Left lung (tissue), 10 donors: ENCODE results near the gene GDF3. TPM values are rescaled to one million over a fixed set of nuclear protein-coding genes. Genes with fewer than 3 reads are reported as not detected.

Experiments used
- ATAC-seq: fragments of 200-7000 bp; cut with Tn5 transposase; one replicate; pipeline ENCODE4 v1.9.1; 2020; ENCODE audit warnings: moderate library complexity
- DNase-seq, 4 donors: peaks; one replicate each; pipeline ENCODE4 v3.0.0-alpha.2; 2013 to 2020
- H3K27ac ChIP-seq, 2 donors: fragments of 200-600 bp; sonication (generic) in 1 of 2; one replicate each; pipeline versions ENCODE4 v1.5.0 to v1.8.0; 2020 to 2021
- H3K27me3 ChIP-seq, 2 donors: fragments of 200-600 bp; sonication (generic) in 1 of 2; one replicate each; pipeline versions ENCODE4 v1.5.0 to v1.8.0; 2020 to 2021
- H3K36me3 ChIP-seq, 2 donors: fragments of 200-600 bp; sonication (generic) in 1 of 2; one replicate each; pipeline versions ENCODE4 v1.5.0 to v1.8.0; 2020 to 2021
- H3K4me1 ChIP-seq, 2 donors: fragments of 200-600 bp; one replicate each; pipeline ENCODE4 v1.8.0; 2021
- H3K4me3 ChIP-seq, 2 donors: fragments of 200-600 bp; sonication (generic) in 1 of 2; one replicate each; pipeline versions ENCODE4 v1.5.0 to v1.8.0; 2020 to 2021; ENCODE audit warnings: mild to moderate bottlenecking in 1 of 2
- H3K9me3 ChIP-seq, 2 donors: fragments of 200-600 bp; sonication (generic) in 1 of 2; one replicate each; pipeline versions ENCODE4 v1.5.0 to v1.8.0; 2020 to 2021
- intact Hi-C, 2 donors: fragments of 100-400 bp; cut with DNase I; formaldehyde crosslinking; loops; one replicate each; pipeline versions ENCODE4 v1.11.2 to v1.14.2; 2022
- polyA plus RNA-seq, 6 donors: library from polyadenylated mRNA; unstranded; fragments of 120-200 nt; gene quantifications; one replicate each; pipeline ENCODE4 v1.2.1, GENCODE V29; 2013; ENCODE audit not compliant: insufficient read length in 6 of 6
- total RNA-seq, 2 donors: library from RNA; stranded (reverse); fragmentation: NEBNext Ultra II Directional; extraction: Animal tissue kit (Norgen Biotek cat#: 25700); gene quantifications; one replicate each; pipeline ENCODE4 v1.2.1, GENCODE V29; 2021
- TF ChIP-seq, protein P1 (sequence below), 2 donors: fragments of 200-600 bp; sonication (generic) in 1 of 2; IDR thresholded peaks; one replicate each; pipeline versions ENCODE4 v1.5.0 to v1.8.0; 2021; ENCODE audit warnings: antibody characterized with exemption in 2 of 2
- donor health status: DM: no; HTN: yes; CAD: no.
- donor health status: DM: no; HTN: no; CAD: no.

GDF3 gene
- total and polyA plus RNA-seq, 8 donors, result 0.52 TPM; not detected in 7

- no peak for ATAC-seq
These were observed 45.5 kb downstream of the GDF3 start for GRCh38 chr12:7650091-7650490.

DNA sequence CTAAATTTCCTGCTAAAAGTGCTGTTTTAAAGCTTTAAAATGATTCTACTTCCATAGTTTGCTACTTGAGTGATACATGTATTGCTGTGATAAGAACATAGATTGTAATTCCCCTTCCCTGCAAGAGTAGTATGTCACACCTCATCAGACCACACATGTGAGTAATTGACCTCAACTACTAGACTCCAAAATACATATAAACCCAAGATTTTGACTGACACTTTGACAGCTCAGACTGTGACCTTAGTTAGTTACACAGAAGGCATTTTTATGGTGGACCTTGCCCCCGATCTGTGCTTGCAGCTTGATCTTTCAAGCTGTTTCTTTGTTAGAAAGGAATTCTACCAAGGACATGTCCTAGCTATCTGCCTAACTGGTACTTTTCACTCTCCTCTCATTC is 48.5 kb downstream of the GDF3 start:
- ATAC-seq (no peak), DNase-seq (no peak)
- TF ChIP-seq, protein P1, sequence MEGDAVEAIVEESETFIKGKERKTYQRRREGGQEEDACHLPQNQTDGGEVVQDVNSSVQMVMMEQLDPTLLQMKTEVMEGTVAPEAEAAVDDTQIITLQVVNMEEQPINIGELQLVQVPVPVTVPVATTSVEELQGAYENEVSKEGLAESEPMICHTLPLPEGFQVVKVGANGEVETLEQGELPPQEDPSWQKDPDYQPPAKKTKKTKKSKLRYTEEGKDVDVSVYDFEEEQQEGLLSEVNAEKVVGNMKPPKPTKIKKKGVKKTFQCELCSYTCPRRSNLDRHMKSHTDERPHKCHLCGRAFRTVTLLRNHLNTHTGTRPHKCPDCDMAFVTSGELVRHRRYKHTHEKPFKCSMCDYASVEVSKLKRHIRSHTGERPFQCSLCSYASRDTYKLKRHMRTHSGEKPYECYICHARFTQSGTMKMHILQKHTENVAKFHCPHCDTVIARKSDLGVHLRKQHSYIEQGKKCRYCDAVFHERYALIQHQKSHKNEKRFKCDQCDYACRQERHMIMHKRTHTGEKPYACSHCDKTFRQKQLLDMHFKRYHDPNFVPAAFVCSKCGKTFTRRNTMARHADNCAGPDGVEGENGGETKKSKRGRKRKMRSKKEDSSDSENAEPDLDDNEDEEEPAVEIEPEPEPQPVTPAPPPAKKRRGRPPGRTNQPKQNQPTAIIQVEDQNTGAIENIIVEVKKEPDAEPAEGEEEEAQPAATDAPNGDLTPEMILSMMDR (IDR thresholded peaks at IDR 0.05), result no peak
- H3K27me3 ChIP-seq, result no peaks in the 10 kb centered on the region
- no peak overlapping the region for H3K27ac ChIP-seq
- no peaks in the 10 kb centered on the region for H3K4me1 ChIP-seq
- intact Hi-C loops, result no loop called here
- H3K36me3 ChIP-seq, result no peaks in the 10 kb centered on the region
- H3K9me3 ChIP-seq, result no peaks in the 10 kb centered on the region
- no peak overlapping the region for H3K4me3 ChIP-seq

More at GRCh38 chr12:7650091-7650490, 45.5 kb downstream of the GDF3 start:
- Histone ChIP-seq H3K4me1 (no peaks in the 10 kb centered on the region), H3K4me3 (no peak overlapping the region), H3K9me3 (no peaks in the 10 kb centered on the region), H3K27ac (no peak overlapping the region), H3K36me3 (no peaks in the 10 kb centered on the region), H3K27me3 (no peaks in the 10 kb centered on the region)
- TF ChIP-seq, protein P1 (IDR thresholded peaks at IDR 0.05), result no peak
- no peak for DNase-seq
- intact Hi-C loops, result no loop called here

DNA sequence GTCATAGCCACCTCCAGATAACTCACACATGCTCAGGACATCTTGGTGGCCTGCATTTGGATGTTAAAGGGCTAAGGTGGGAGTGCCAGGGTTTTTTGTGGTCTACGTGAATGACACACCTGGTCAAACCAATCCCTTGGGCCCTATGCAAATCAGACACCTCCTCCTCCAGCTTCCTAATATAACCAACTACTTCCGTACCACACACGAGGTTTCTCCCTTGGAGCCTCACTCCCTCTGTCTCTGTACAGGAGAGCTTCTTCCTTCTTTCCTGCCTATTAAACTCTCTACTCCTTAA is 49.4 kb downstream of the GDF3 start:
- Histone ChIP-seq H3K4me3 (no peak overlapping the region), H3K27ac (no peak overlapping the region), H3K9me3 (no peaks in the 10 kb centered on the region), H3K36me3 (no peaks in the 10 kb centered on the region), H3K27me3 (no peaks in the 10 kb centered on the region), H3K4me1 (no peaks in the 10 kb centered on the region)
- no peak for DNase-seq
- TF ChIP-seq, protein P1 (IDR thresholded peaks at IDR 0.05), result no peak
- intact Hi-C loops, result no loop called here
- no peak for ATAC-seq

DNA sequence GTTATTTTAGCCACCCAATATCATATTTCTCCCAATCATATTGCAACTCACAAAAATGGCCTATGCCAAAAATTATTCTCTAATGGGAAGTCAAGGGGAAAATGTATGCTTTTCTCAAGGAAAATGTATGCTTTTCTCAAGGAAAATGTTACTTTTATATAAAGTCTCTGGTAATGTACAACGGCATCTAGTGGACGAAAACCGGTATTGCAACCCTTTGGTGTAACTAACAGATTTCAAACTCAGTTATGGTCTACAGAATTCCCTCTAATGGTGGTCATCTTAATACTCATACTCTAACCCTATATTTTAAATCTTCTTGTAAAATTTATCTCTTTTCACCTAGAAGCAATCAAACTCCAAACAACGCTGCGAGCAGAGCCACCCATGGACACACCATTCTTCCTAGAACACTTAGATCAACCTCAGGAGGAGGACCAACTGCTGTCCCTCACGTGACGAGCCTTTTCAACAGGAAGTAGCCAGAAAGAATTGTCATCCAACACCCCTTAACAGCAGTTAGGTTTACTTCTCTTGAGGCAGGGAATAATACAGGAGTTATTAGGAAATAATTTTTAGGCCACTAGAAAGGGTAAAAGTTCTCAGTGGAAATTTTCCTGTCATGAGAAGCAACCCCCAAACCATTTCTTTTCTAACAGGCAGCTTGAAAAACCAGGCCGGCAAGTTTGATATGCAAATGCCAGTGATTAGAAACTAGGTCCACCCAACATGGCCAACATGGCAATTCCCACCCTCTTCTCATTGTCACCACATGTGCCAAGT is 50.0 kb downstream of the GDF3 start:
- DNase-seq (peak in 1 of 4 donors; percentile 27), ATAC-seq (peak; percentile 79)
- Histone ChIP-seq H3K4me1 (no peaks in the 10 kb centered on the region), H3K36me3 (no peaks in the 10 kb centered on the region), H3K27ac (no peak overlapping the region), H3K9me3 (no peaks in the 10 kb centered on the region), H3K27me3 (peaks cover 0 to 3% of the 10 kb centered on the region in 2 donors), H3K4me3 (no peak overlapping the region)
- intact Hi-C loops, result no loop called here
- TF ChIP-seq, protein P1 (IDR thresholded peaks at IDR 0.05), result peak; percentile 80 to 83

DNA sequence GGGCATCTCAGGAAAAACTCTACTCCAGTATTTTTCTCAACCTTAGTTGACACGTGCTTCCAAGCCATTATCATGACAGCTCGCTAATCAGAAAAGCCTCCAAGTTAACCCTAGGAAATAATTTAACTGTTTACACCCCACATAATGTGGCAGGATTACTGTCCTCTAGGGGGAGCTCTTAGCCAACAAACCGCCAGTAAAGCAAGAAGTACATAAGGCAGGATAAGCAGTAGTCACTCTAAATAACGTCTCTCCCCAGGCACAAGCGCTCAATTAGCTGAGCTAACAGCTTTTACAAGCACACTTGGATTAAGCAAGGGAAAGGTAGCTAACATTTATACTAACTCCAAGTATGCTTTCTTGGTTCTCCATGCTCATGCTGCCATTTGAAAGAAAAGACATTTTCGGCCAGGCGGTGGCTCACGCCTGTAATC is 52.7 kb downstream of the GDF3 start:
- DNase-seq (no peak), ATAC-seq (no peak)
- H3K27ac ChIP-seq, result no peak overlapping the region
- H3K27me3 ChIP-seq, result peaks cover 0 to 28% of the 10 kb centered on the region in 2 donors
- TF ChIP-seq, protein P1 (IDR thresholded peaks at IDR 0.05), result peak; percentile 20 to 28
- no peaks in the 10 kb centered on the region for H3K36me3 ChIP-seq
- intact Hi-C loops, result no loop called here
- peaks cover 0 to 16% of the 10 kb centered on the region in 2 donors for H3K4me1 ChIP-seq
- H3K4me3 ChIP-seq, result no peak overlapping the region
- no peaks in the 10 kb centered on the region for H3K9me3 ChIP-seq
